Measurements from ENCODE around the gene CORO2A.

GRCh38 chr9:98204692-98205091 lies 12.3 kb upstream of the CORO2A start:
- TF ChIP-seq MAX (IDR thresholded peaks at IDR 0.05) (no peak), EGR1 (IDR thresholded peaks at IDR 0.05) (no peak), RAD21 (IDR thresholded peaks at IDR 0.05; ENCODE audit: low read depth) (no peak), YY1 (IDR thresholded peaks at IDR 0.05; ENCODE audit: low read depth) (no peak)

All from Ishikawa (cell line).